Fibroblast of lung (primary cell): ENCODE data around the gene CELF5.

ENCODE experiments used
- EZH2 ChIP-seq: IDR thresholded peaks from 2 replicates; pipeline ENCODE4 v1.5.1; 2012; ENCODE audit warnings: low read length, control low read depth, mild to moderate bottlenecking; ENCODE audit errors: missing control alignments
- TF ChIP-seq, protein P1 (sequence below), 2 donors: IDR thresholded peaks in 1 of 2; conservative IDR thresholded peaks in 1 of 2; 1 replicate in 1 of 2; 2 replicates in 1 of 2; pipeline ENCODE4 v1.5.1; 2011 to 2012; ENCODE audit warnings: low read length in 2 of 2, control low read depth in 1 of 2, inconsistent platforms in 1 of 2, low read depth in 1 of 2, mild to moderate bottlenecking in 1 of 2

DNA sequence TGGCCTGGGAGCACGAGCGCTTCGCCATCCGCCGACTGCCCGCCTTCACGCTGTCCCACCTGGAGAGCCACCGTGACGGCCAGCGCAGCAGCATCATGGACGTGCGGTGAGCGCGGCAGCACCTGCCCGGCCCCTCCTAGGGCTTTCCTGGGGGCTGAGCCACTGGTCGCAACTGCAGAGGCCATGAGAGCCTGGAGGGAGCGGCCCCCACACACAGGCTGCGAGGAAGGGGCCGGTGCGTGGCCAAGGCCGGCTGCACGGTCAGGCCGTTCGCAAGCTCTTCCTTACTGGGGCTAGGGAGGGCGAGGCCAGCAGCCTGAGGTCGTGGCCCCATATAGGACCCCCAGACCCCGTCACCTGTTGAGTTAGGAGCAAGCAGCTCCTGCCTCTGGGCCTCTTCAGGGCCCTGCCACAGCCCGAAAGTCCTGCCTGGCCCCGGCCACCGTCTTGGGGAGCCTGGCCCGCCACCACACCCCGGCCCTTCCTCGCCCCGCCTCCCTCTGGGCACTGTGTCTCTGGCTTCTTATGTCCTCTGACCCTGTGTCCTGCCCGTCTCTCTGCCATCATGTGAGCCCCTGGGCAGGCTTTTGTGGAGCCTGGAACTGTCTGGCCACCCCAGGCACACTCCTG is 19.7 kb upstream of the CELF5 start:
- TF ChIP-seq, protein P1, sequence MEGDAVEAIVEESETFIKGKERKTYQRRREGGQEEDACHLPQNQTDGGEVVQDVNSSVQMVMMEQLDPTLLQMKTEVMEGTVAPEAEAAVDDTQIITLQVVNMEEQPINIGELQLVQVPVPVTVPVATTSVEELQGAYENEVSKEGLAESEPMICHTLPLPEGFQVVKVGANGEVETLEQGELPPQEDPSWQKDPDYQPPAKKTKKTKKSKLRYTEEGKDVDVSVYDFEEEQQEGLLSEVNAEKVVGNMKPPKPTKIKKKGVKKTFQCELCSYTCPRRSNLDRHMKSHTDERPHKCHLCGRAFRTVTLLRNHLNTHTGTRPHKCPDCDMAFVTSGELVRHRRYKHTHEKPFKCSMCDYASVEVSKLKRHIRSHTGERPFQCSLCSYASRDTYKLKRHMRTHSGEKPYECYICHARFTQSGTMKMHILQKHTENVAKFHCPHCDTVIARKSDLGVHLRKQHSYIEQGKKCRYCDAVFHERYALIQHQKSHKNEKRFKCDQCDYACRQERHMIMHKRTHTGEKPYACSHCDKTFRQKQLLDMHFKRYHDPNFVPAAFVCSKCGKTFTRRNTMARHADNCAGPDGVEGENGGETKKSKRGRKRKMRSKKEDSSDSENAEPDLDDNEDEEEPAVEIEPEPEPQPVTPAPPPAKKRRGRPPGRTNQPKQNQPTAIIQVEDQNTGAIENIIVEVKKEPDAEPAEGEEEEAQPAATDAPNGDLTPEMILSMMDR (conservative IDR thresholded peaks at IDR 0.05 in 1 of 2, IDR thresholded peaks at IDR 0.05 in 1 of 2; ENCODE audit: low read depth in 1 of 2, low read length in 2 of 2) = no peak
- no peak for TF ChIP-seq EZH2
